GM12872 (cell line): ENCODE data around the gene ZNF891.

Experiments used
- CTCF ChIP-seq: IDR thresholded peaks from 3 replicates; pipeline ENCODE4 v1.5.1; 2011; ENCODE audit warnings: low read depth, mild to moderate bottlenecking, low read length, moderate library complexity; ENCODE audit not compliant: insufficient read depth

The ZNF891 gene

GRCh38 chr12:133130038-133130807, at the start of gene ZNF891, which contains the start of gene ZNF10:
Gene ZNF891 (minus strand): TSS chr12:133130274. CDS start chr12:133121918, 8,356 bp downstream.
Gene ZNF10 (plus strand): TSS chr12:133130627. CDS start chr12:133144493, 13,866 bp downstream.
- TF ChIP-seq CTCF = no peak

GRCh38 chr12:133174901-133175300, 44.8 kb upstream of the ZNF891 start:
- TF ChIP-seq CTCF = no peak

- TF ChIP-seq CTCF = no peak
Measured at GRCh38 chr12:133172491-133172890, 42.4 kb upstream of the ZNF891 start.

GRCh38 chr12:133165776-133166175, 35.7 kb upstream of the ZNF891 start:
- TF ChIP-seq CTCF = no peak

- TF ChIP-seq CTCF = no peak
Measured at GRCh38 chr12:133156125-133156690, 26.1 kb upstream of the ZNF891 start.

- no peak for TF ChIP-seq CTCF
Measured at GRCh38 chr12:133145981-133146380, 15.9 kb upstream of the ZNF891 start.

GRCh38 chr12:133135747-133136146, 5.7 kb upstream of the ZNF891 start:
- no peak for TF ChIP-seq CTCF
